Kidney epithelial cell (primary cell): ENCODE measurements around the gene ITK. TPM values are rescaled to one million over a fixed set of nuclear protein-coding genes. Genes with fewer than 3 reads are reported as not detected.

Experiments used
- DNase-seq: peaks from one replicate; pipeline ENCODE4 v3.0.0-alpha.2; 2010; ENCODE audit warnings: low read depth
- H3K27me3 ChIP-seq: 2 replicates; pipeline ENCODE4 v1.6.0; 2011; ENCODE audit warnings: low read length; ENCODE audit not compliant: control insufficient read depth, insufficient read depth
- H3K36me3 ChIP-seq: 2 replicates; pipeline ENCODE4 v1.5.1; 2011; ENCODE audit warnings: low read length; ENCODE audit not compliant: control insufficient read depth, insufficient read depth
- H3K4me3 ChIP-seq: 2 replicates; pipeline ENCODE4 v1.5.1; 2011; ENCODE audit warnings: low read depth, mild to moderate bottlenecking, control low read depth, low read length
- total RNA-seq: library from RNA; depleted of rRNA; stranded (reverse); fragments of >200 nt; gene quantifications from 2 replicates; pipeline ENCODE4 v1.2.3, GENCODE V29; 2015
- TF ChIP-seq, protein P1 (sequence below): IDR thresholded peaks from 2 replicates; pipeline ENCODE4 v1.5.1; 2011; ENCODE audit warnings: mild to moderate bottlenecking, moderate library complexity, low read length, control low read depth, inconsistent platforms; ENCODE audit not compliant: insufficient read depth, poor library complexity, severe bottlenecking

The ITK gene
- total RNA-seq, 1 donor from 2014 or later = not detected

DNA sequence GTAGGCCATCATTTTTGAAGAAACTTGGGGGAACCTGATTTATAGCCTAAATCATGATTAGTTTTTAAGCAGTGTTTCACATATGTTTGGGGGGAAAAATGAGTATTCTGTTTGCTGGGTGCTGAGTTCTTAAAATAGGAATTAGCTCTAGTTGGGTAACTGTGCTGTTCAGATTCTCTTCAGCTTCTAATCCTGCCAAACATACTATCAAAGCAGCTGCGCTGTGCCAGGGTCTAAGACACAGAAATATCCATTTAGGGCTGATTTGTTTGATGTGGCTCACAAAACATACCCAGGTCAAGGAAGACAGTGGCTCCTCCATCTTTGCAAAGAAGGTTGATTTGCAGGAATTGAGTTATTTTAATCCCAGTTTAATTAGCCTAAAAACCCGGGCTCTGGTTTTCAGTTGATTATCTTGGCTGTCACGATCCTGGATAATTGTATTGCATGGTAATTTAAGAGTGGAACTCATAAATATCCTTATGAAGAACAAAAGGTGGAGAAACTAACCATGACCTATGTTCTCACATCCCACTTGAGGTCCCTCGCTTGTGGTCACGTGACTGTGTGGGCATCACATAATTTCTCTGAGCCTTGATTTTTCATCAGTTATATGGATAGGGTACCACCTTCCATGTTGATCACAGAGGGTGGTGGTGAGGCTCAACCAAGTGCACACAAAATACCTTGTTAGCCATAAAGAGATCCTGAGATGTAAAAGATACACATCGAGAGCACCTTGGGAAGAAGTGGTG lies 104.0 kb downstream of the ITK start:
- H3K27me3 ChIP-seq = no peaks in the 10 kb centered on the region
- no peak for DNase-seq
- H3K36me3 ChIP-seq = no peaks in the 10 kb centered on the region
- H3K4me3 ChIP-seq = no peak overlapping the region
- TF ChIP-seq, protein P1, sequence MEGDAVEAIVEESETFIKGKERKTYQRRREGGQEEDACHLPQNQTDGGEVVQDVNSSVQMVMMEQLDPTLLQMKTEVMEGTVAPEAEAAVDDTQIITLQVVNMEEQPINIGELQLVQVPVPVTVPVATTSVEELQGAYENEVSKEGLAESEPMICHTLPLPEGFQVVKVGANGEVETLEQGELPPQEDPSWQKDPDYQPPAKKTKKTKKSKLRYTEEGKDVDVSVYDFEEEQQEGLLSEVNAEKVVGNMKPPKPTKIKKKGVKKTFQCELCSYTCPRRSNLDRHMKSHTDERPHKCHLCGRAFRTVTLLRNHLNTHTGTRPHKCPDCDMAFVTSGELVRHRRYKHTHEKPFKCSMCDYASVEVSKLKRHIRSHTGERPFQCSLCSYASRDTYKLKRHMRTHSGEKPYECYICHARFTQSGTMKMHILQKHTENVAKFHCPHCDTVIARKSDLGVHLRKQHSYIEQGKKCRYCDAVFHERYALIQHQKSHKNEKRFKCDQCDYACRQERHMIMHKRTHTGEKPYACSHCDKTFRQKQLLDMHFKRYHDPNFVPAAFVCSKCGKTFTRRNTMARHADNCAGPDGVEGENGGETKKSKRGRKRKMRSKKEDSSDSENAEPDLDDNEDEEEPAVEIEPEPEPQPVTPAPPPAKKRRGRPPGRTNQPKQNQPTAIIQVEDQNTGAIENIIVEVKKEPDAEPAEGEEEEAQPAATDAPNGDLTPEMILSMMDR = no peak

DNA sequence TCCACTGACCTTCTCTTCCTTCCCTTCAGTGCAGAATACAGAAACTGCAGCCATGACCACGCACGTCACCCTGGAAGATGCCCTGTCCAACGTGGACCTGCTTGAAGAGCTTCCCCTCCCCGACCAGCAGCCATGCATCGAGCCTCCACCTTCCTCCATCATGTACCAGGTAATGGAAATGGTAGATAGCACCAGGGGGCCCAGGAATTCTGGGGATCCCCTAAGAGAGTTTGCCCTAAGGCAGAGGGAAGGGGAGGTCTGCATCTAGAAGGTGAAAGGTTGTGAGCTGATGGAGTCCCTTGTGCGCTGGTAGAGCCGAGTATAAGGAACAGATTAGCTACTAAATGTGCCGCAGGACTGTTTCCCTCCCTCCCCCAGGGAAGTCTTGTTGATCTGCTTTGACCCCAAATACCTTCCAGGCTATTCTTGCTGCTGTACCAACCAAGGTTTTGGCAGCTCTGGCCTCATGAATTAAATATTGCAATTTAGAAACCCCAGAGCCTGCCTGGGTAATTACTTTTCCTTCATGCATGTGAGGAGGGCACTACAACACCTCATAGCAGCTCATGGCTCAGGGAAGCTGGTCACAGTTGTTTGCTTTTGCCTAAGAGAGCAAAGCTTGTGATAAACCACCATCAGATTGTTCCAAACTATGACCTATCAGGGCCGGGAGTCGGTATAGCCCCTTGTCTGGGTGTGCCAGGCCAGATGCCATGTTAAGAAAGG lies 104.8 kb downstream of the ITK start:
- TF ChIP-seq, protein P1 = no peak
- H3K27me3 ChIP-seq = no peaks in the 10 kb centered on the region
- H3K36me3 ChIP-seq = no peaks in the 10 kb centered on the region
- no peak for DNase-seq
- H3K4me3 ChIP-seq = no peak overlapping the region

DNA sequence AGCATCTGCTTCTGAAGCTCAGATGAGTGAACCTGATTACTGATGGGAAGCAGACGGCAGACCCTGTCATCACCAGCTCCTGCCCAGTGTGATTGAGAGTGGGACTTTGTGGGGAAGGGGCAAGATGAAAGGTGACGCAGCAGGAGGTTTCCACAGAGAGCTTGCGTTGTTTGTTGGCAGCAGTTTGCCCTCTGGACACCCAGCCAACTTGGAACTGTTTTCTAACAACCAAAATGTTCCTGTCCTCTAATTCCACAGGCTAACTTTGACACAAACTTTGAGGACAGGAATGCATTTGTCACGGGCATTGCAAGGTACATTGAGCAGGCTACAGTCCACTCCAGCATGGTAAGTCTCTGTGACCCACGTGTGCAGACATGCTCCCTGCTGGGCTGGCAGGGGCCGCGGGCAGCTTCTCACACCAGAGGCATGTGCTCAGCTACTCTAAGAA lies 106.1 kb downstream of the ITK start:
- no peaks in the 10 kb centered on the region for H3K36me3 ChIP-seq
- no peaks in the 10 kb centered on the region for H3K27me3 ChIP-seq
- no peak for DNase-seq
- H3K4me3 ChIP-seq = no peak overlapping the region
- TF ChIP-seq, protein P1 = no peak

DNA sequence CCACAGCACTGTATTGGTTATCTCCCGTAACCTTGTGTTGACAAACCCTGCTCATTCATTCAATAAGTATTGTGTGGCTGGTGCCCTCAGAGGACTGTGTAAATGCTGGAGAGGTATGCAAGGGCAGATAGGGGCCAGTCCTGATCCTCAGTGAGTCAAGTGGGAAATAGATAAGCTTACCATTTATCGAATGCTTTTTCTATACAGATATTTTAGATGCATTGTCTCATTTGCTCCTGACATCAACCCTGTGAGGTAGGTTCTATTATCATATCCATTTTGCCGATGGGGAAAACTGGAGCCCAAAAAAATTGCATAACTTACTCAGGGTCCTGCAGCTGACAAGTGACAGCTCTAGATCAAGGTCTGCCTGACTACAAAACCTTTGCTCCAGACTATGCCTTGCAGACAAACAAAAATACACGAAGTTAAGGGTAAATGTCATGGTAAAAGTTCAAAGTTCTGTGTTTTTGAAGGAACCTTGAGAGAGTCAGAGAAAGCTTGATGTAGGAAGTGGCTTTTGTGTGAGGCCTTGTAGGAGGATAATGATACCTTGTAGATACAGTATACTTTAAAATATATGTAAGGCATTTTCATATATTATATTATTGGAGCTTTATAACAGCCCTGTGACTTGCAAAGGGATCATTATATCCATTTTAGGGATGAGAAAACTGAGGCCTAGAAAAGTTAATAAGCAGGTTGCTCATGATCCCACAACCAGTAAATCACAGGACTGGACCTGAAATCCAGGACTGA lies 107.9 kb downstream of the ITK start:
- DNase-seq = no peak
- H3K4me3 ChIP-seq = no peak overlapping the region
- H3K27me3 ChIP-seq = no peaks in the 10 kb centered on the region
- no peaks in the 10 kb centered on the region for H3K36me3 ChIP-seq
- TF ChIP-seq, protein P1 = no peak

DNA sequence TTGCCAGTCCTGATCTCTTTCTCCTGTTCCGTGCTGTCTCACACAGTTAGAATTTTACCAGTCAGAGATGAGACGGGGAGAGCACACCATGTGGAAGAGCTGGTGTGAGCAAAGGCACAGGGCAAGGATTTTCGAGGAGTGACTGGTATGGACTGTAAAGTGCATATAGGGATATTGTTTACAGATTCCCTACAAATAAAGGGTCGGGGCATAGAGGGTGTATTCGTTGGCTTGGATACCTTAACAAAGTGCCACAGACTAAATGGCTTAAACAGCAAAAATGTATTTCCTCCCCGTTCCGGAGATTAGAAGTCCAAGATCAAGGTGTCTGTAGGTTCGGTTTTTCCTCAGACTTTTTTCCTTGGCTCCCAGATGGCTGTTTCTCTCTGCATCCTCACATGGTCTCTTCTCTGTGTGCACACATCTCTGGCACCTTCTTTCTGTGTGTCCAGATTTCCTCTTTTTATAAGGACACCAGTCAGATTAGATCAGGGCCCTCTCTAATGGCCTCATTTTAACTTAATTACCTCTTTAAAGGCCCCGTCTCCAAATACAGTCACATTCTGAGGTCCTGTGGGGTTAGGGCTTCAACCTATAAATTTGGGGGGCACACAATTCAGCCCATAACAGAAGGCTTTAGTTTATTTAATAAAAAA lies 108.7 kb downstream of the ITK start:
- no peak for DNase-seq
- Histone ChIP-seq H3K27me3 (no peaks in the 10 kb centered on the region), H3K4me3 (no peak overlapping the region), H3K36me3 (no peaks in the 10 kb centered on the region)
- TF ChIP-seq, protein P1 = no peak
